ENCODE results near the gene CRYBA4. TPM values are rescaled to one million over a fixed set of nuclear protein-coding genes. Genes with fewer than 3 reads are reported as not detected.

Gene CRYBA4
- total RNA-seq, 1 experiment from 2014 or later, result not detected

DNA sequence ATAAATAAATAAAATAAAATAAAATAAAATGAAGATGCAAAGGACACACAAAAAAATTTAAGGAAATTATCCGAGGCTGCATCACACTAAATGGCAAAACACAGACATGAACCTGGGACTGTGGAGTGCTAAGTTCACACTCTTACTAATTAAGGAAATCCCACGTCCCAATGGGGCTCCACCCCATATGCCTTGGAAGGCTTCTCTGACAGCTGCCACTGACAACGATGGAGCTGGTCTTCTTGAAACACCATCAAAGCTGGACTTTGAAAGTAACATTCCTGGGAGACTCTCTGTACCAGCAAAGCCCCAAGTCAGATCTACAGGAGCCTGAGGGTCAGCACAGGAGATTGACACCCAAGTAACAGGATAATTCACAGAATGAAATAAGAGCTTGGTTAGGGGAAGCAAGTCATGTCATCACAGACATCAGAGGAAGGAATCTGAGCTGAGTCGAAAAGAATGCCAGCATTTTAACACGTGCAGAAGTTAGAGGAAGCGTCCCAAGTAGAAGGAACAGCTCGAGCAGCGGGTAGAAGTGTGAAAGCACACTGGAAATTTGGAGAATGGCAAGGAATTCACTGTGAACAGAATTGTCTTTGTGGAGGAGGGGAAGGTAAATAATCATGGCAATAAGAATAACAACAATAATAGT is 45.6 kb upstream of the CRYBA4 start:
- DNase-seq (no peak), ATAC-seq (no peak)
- Histone ChIP-seq H4K20me1 (ENCODE audit: low read length) (no peaks in the 10 kb centered on the region), H3K27me3 (ENCODE audit: low read length) (no peaks in the 10 kb centered on the region), H3K79me2 (ENCODE audit: low read length) (no peaks in the 10 kb centered on the region), H3F3A (ENCODE audit: low read length, unreplicated experiment) (no peaks in the 10 kb centered on the region), H3K27ac (ENCODE audit: low read length) (no peak overlapping the region), H3K4me3 (ENCODE audit: low read length) (no peak overlapping the region), H2AFZ (ENCODE audit: low read length) (no peak overlapping the region), H3K4me1 (ENCODE audit: insufficient read depth, low read length) (no peaks in the 10 kb centered on the region), H3K9me2 (replicated peaks; ENCODE audit: low read length) (no peaks in the 10 kb centered on the region), H3K9ac (ENCODE audit: low read length) (no peak overlapping the region), H3K36me3 (ENCODE audit: low read depth, low read length) (no peaks in the 10 kb centered on the region), H3K4me2 (ENCODE audit: low read length) (no peak overlapping the region), H3K9me3 (ENCODE audit: low read length) (no peaks in the 10 kb centered on the region)
- ChIA-PET POLR2A (ENCODE audit: unreplicated experiment) (no interaction called here), CTCF (no interaction called here)
- TF ChIP-seq, protein P1, sequence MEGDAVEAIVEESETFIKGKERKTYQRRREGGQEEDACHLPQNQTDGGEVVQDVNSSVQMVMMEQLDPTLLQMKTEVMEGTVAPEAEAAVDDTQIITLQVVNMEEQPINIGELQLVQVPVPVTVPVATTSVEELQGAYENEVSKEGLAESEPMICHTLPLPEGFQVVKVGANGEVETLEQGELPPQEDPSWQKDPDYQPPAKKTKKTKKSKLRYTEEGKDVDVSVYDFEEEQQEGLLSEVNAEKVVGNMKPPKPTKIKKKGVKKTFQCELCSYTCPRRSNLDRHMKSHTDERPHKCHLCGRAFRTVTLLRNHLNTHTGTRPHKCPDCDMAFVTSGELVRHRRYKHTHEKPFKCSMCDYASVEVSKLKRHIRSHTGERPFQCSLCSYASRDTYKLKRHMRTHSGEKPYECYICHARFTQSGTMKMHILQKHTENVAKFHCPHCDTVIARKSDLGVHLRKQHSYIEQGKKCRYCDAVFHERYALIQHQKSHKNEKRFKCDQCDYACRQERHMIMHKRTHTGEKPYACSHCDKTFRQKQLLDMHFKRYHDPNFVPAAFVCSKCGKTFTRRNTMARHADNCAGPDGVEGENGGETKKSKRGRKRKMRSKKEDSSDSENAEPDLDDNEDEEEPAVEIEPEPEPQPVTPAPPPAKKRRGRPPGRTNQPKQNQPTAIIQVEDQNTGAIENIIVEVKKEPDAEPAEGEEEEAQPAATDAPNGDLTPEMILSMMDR (conservative IDR thresholded peaks at IDR 0.05; ENCODE audit: low read depth, low read length), result no peak
- TF ChIP-seq EZH2phosphoT487 (IDR thresholded peaks at IDR 0.05; ENCODE audit: borderline replicate concordance, low read length) (no peak), EZH2 (IDR thresholded peaks at IDR 0.05; ENCODE audit: low read length, unreplicated experiment) (no peak)
- intact Hi-C loops (cut with micrococcal nuclease), result no loop called here
- BruUV-seq (replicated peaks), result no TSS peak

DNA sequence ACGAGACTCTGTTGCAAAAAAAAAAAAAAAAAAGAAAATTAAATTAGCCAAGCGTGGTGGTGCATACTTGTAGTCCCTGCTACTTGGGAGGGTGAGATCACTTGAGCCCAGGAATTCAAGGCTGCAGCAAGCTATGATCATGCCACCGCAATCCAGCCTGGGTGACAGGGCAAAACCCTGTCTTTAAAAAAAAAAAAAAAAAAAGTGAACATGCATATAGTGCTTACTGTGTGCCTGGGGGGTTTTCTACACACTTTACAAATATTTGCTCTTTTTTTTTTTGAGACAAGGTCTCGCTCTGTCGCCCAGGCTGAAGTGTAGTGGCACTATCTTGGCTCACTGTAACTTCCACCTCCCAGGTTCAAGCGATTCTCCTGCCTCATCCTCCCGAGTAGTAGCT is 44.7 kb upstream of the CRYBA4 start:
- CTCF ChIA-PET, result no interaction called here
- Histone ChIP-seq H3F3A (ENCODE audit: low read length, unreplicated experiment) (no peaks in the 10 kb centered on the region), H4K20me1 (ENCODE audit: low read length) (no peaks in the 10 kb centered on the region), H3K36me3 (ENCODE audit: low read depth, low read length) (no peaks in the 10 kb centered on the region), H3K4me2 (ENCODE audit: low read length) (no peak overlapping the region), H3K9ac (ENCODE audit: low read length) (no peak overlapping the region), H3K4me1 (ENCODE audit: insufficient read depth, low read length) (no peaks in the 10 kb centered on the region), H3K27ac (ENCODE audit: low read length) (no peak overlapping the region), H3K27me3 (ENCODE audit: low read length) (no peaks in the 10 kb centered on the region), H2AFZ (ENCODE audit: low read length) (no peak overlapping the region), H3K9me2 (replicated peaks; ENCODE audit: low read length) (no peaks in the 10 kb centered on the region), H3K4me3 (ENCODE audit: low read length) (no peak overlapping the region), H3K79me2 (ENCODE audit: low read length) (no peaks in the 10 kb centered on the region), H3K9me3 (ENCODE audit: low read length) (no peaks in the 10 kb centered on the region)
- intact Hi-C loops (cut with micrococcal nuclease), result no loop called here
- no TSS peak for BruUV-seq (replicated peaks)
- POLR2A ChIA-PET (ENCODE audit: unreplicated experiment), result no interaction called here
- no peak for DNase-seq
- ATAC-seq, result no peak
- no peak for TF ChIP-seq EZH2phosphoT487 (IDR thresholded peaks at IDR 0.05; ENCODE audit: borderline replicate concordance, low read length)
- TF ChIP-seq EZH2 (IDR thresholded peaks at IDR 0.05; ENCODE audit: low read length, unreplicated experiment), result no peak
- TF ChIP-seq, protein P1 (conservative IDR thresholded peaks at IDR 0.05; ENCODE audit: low read depth, low read length), result no peak

DNA sequence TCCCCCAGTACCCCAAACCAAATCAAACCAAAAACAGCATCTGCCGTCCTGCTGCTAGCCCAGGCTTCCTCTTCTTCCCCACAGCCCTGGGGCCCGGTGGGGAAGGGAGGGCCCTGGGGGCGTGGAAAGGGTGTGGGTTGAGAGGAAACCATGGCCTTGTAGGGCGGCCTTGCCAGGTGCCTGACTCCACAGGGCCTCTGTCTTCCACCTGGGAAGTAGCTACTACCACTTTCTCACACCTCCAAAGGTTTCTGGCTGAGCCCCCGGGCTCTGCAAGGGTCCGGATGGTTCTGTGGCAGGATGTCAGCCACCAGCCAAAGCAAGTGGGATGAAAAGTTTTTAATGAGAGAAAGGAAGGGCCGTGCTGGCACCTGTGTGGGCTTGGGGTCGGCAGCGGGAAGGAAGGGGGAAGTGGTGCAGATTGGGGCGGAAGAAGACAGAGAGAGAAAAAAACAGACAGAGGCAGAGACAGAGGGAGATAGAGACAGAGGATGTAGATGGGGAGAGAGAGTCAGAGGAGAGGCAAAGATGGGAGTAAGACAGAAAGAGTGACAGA is 42.4 kb upstream of the CRYBA4 start:
- H3K9me3 ChIP-seq (ENCODE audit: low read length), result no peaks in the 10 kb centered on the region
- no peak overlapping the region for H3K9ac ChIP-seq (ENCODE audit: low read length)
- POLR2A ChIA-PET (ENCODE audit: unreplicated experiment), result no interaction called here
- BruUV-seq (replicated peaks), result no TSS peak
- no peaks in the 10 kb centered on the region for H3F3A ChIP-seq (ENCODE audit: low read length, unreplicated experiment)
- no peak overlapping the region for H3K4me3 ChIP-seq (ENCODE audit: low read length)
- TF ChIP-seq, protein P1 (conservative IDR thresholded peaks at IDR 0.05; ENCODE audit: low read depth, low read length), result no peak
- TF ChIP-seq EZH2 (IDR thresholded peaks at IDR 0.05; ENCODE audit: low read length, unreplicated experiment), result no peak
- CTCF ChIA-PET, result no interaction called here
- intact Hi-C loops (cut with micrococcal nuclease), result no loop called here
- H4K20me1 ChIP-seq (ENCODE audit: low read length), result no peaks in the 10 kb centered on the region
- DNase-seq, result no peak
- H3K27ac ChIP-seq (ENCODE audit: low read length), result no peak overlapping the region
- no peak for ATAC-seq
- H2AFZ ChIP-seq (ENCODE audit: low read length), result no peak overlapping the region
- no peaks in the 10 kb centered on the region for H3K9me2 ChIP-seq (replicated peaks; ENCODE audit: low read length)
- no peaks in the 10 kb centered on the region for H3K4me1 ChIP-seq (ENCODE audit: insufficient read depth, low read length)
- H3K4me2 ChIP-seq (ENCODE audit: low read length), result no peak overlapping the region
- no peaks in the 10 kb centered on the region for H3K36me3 ChIP-seq (ENCODE audit: low read depth, low read length)
- H3K79me2 ChIP-seq (ENCODE audit: low read length), result 0 out of 2 replicates have a peak, but pooled peaks cover 3% of the 10 kb centered on the region
- no peaks in the 10 kb centered on the region for H3K27me3 ChIP-seq (ENCODE audit: low read length)

Data from PC-3 (cell line).